Measurements from ENCODE around the gene COBL. TPM values are rescaled to one million over a fixed set of nuclear protein-coding genes. Genes with fewer than 3 reads are reported as not detected.

The COBL gene
- total RNA-seq, 6 experiments from 2014 or later: not detected

DNA sequence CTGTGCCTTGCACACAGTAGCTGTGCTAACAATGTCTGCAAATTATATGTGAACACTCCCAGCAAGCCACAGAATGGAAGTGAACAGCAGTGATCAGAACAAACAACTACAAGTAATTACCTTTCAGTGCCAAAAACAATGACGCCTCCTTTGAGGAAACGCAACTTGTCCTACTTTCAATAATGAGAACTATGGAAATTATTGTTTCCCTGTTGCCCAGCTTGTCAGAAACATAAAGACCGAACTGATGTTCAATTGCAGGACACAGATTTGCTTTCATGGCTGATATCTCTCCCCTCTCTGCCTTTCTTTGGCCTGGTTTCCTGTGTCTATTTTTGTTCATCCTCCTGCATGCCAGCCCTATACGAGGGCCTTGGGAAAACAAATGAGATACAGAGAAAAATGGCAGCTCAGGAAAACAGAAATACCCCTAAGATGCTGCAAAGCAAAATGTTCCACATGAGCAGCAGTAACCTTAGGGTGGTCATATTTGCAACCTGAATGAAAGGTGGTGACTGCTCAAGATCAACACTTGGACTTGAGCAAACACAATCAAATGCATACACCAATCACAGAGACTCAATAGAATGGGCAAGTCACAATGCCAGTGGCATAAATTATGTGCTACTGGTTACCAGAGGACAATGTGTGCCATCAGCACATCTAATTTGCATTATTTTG lies 26.8 kb downstream of the COBL start:
- peaks cover 8% of the 10 kb centered on the region for H3K9me3 Mint-ChIP-seq
- no peak for DNase-seq
- H3K27ac Mint-ChIP-seq: no peak overlapping the region
- TF ChIP-seq, protein P1, sequence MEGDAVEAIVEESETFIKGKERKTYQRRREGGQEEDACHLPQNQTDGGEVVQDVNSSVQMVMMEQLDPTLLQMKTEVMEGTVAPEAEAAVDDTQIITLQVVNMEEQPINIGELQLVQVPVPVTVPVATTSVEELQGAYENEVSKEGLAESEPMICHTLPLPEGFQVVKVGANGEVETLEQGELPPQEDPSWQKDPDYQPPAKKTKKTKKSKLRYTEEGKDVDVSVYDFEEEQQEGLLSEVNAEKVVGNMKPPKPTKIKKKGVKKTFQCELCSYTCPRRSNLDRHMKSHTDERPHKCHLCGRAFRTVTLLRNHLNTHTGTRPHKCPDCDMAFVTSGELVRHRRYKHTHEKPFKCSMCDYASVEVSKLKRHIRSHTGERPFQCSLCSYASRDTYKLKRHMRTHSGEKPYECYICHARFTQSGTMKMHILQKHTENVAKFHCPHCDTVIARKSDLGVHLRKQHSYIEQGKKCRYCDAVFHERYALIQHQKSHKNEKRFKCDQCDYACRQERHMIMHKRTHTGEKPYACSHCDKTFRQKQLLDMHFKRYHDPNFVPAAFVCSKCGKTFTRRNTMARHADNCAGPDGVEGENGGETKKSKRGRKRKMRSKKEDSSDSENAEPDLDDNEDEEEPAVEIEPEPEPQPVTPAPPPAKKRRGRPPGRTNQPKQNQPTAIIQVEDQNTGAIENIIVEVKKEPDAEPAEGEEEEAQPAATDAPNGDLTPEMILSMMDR (IDR thresholded peaks at IDR 0.05): no peak
- no peaks in the 10 kb centered on the region for H3K4me1 Mint-ChIP-seq (ENCODE audit: low read depth)
- H3K4me3 Mint-ChIP-seq: no peak overlapping the region
- no peaks in the 10 kb centered on the region; the same call in none of the 2 replicates for H3K27me3 Mint-ChIP-seq (ENCODE audit: insufficient read depth)
- H3K36me3 Mint-ChIP-seq (ENCODE audit: low read depth): no peaks in the 10 kb centered on the region

DNA sequence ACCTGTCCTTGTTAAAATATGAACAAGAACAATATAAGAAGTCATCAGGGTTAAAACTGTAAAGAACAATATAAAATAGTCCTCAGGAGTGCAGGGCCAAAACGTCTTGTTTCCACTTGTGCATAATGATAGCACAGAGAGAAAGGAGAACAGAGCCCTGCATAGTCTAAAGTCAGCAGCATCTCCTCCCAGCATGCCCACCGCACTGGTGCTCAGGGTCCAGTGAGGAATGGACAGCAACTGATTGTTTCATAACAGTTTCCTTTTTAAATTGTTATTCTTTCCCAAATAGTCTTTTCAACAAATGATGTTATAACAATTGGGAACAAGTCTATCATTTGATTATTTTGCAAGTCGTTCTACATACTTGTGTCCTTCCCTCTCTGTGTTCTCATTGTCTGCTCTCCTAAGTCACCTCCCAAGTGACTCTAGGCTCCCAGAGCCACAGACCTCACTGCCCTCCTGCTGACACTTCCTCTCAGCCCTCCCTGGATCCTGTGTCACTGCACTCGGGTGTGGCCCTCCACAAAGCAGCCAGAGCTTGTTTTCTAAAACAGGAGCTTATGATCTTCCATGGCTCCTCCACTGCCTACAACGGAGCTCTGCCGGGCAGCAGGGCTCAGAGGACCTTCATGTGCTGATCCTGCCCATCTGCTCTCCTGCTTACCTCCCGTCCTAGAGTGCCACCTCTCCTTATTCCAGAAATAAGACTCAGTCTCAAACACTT lies 27.6 kb downstream of the COBL start:
- DNase-seq: no peak
- TF ChIP-seq, protein P1 (IDR thresholded peaks at IDR 0.05): no peak
- Mint-ChIP-seq H3K27ac (no peak overlapping the region), H3K4me3 (no peak overlapping the region), H3K9me3 (peaks cover 8% of the 10 kb centered on the region), H3K36me3 (ENCODE audit: low read depth) (no peaks in the 10 kb centered on the region), H3K4me1 (ENCODE audit: low read depth) (no peaks in the 10 kb centered on the region), H3K27me3 (ENCODE audit: insufficient read depth) (no peaks in the 10 kb centered on the region; the same call in none of the 2 replicates)

DNA sequence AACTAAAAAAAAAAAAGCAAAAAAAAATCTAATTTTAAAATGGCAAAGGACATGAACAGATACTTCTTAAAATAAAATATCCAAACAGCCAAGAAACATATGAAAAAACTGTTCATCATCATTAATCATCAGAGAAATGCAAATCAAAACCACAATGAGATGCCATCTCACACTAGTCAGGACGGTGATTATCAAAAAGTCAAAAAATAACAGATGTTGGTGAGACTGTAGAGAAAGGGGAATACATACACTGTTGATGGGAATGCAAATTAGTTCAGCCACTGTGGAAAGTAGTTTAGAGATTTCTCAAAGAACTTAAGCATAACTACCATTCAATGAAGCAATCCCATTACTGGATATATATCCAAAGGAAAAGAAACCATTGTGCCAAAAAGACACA lies 30.2 kb downstream of the COBL start:
- Mint-ChIP-seq H3K4me1 (ENCODE audit: low read depth) (no peaks in the 10 kb centered on the region), H3K36me3 (ENCODE audit: low read depth) (no peaks in the 10 kb centered on the region), H3K9me3 (peaks cover 8% of the 10 kb centered on the region), H3K27ac (no peak overlapping the region), H3K27me3 (ENCODE audit: insufficient read depth) (no peaks in the 10 kb centered on the region; the same call in none of the 2 replicates), H3K4me3 (no peak overlapping the region)
- TF ChIP-seq, protein P1 (IDR thresholded peaks at IDR 0.05): no peak
- no peak for DNase-seq

DNA sequence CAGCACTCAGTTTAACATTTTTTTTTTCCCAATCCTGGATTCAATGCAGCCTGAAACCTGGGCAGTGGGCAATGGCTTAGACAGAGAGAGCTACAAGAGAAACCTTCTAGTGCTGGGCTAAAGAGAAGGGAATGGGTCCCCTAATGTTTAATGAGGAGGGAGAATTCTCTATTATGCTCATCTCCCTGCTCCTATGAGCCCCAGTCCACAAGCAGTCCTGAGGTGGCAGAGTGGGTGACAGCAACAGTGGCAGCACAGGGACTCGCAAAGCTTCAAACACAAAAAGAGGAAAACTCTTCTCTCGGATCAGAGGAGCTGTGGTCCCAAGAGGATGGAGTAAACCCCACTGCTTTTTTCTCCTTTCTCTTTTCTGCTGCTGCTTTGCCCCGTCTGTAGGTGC lies 36.5 kb downstream of the COBL start:
- DNase-seq: no peak
- Mint-ChIP-seq H3K27me3 (ENCODE audit: insufficient read depth) (peaks cover 3% of the 10 kb centered on the region), H3K4me1 (ENCODE audit: low read depth) (no peaks in the 10 kb centered on the region), H3K27ac (no peak overlapping the region), H3K9me3 (no peaks in the 10 kb centered on the region; the same call in 1 of the 2 replicates), H3K4me3 (no peak overlapping the region), H3K36me3 (ENCODE audit: low read depth) (no peaks in the 10 kb centered on the region)
- TF ChIP-seq, protein P1 (IDR thresholded peaks at IDR 0.05): no peak

DNA sequence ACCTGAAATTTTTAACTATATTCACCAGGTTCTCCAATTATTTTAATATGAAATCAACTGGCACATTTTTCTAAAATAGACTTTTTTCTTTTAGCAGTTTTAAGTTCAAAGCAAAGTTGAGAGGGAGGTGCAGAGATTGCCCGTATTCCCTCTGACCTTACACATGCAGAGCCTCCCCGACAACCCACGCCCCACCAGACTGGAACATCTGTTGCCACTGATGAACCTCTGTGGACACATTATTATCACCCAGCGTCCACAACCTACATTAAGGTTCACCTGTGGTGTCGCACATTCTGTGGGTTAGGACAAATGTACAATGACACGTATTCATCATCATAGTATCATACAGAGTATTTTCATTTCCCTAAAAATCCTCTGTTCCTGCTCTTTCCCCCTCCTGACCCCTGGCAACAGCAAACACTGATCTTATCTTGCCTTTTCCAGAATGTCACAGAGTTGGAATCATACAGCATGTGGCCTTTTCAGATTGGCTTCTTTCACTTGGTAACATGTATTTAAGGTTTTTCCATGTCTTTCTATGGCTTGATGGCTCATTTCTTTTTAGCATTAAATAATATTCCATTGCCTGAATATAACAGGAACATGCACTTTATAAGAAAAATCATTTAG lies 37.1 kb downstream of the COBL start:
- Mint-ChIP-seq H3K36me3 (ENCODE audit: low read depth) (no peaks in the 10 kb centered on the region), H3K27ac (no peak overlapping the region), H3K4me1 (ENCODE audit: low read depth) (no peaks in the 10 kb centered on the region), H3K27me3 (ENCODE audit: insufficient read depth) (peaks cover 3% of the 10 kb centered on the region), H3K4me3 (no peak overlapping the region), H3K9me3 (no peaks in the 10 kb centered on the region; the same call in 1 of the 2 replicates)
- no peak for DNase-seq
- TF ChIP-seq, protein P1 (IDR thresholded peaks at IDR 0.05): no peak

Measured in HFFc6 (cell line).